DMS53 treated with DMSO at 0.1 percent for 48 hours (cell line): Measurements from ENCODE around the gene SS18L1.

ENCODE experiments used
- DNase-seq: peaks from one replicate; lab custom pipeline; 2025; ENCODE audit not compliant: unreplicated experiment; lab: John Stamatoyannopoulos, UW

SS18L1 gene

GRCh38 chr20:62119591-62120364 lies 23.8 kb upstream of the SS18L1 start:
- DNase-seq = no peak

GRCh38 chr20:62120365-62120762 lies 23.2 kb upstream of the SS18L1 start:
- no peak for DNase-seq

GRCh38 chr20:62120990-62121775 lies 22.4 kb upstream of the SS18L1 start:
- DNase-seq = no peak

DNA sequence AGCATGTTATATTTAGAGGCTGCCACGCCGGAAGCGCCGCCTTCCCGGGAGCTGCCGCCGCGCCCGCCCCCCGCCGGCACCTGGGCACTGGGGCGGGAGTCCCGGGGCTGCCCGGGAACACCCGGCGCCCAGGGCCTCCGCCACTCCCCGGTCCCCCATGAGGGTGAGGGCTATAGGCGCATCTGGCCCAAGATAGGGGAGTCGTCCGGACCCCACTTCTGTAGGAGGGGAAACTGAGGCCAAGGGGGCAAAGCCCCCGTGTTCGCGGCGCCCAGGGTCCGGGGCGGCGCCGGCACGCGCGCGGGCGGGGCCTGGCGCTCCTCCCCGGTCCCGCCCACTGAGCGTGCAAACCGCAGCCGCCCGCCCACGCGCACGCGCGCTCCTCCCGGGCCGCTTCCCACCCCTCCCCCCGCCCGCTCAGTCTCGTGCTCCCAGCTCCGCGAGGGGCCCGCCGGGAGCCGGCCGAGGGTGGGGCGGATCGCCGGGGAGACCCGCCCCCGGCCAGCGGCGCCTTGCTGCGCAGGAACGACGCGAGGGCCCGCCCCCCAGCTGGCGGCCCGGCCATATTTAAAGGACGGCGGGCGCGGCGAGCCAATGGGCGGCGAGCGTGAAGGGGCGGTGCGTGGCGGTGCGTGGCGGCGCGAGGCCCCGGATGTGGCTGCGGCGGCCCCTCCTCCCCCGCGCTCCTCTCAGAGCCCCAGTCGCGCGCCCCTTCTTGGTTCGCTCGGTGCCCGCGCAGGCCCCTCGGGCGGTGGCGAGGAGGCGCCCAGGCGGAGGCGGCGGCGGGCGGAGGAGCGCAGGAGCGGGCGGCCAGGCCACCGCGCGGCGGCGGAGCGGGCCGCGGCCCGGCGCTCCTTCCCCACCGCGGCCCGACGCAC lies 21.6 kb upstream of the SS18L1 start, which contains the start of gene LSM14B:
LSM14B (plus strand) TSS at position 700 of the 878 bp plus-strand sequence. CDS start 192 bp downstream, outside the sequence.
- peak; percentile 92 for DNase-seq

GRCh38 chr20:62122654-62123449 lies 20.7 kb upstream of the SS18L1 start:
- peak; percentile 33 for DNase-seq

- DNase-seq = no peak
Observed at GRCh38 chr20:62123450-62124118, 20.0 kb upstream of the SS18L1 start.

- DNase-seq = no peak
Observed at GRCh38 chr20:62126141-62126540, 17.4 kb upstream of the SS18L1 start.

- no peak for DNase-seq
Observed at GRCh38 chr20:62127799-62128198, 15.8 kb upstream of the SS18L1 start.

DNA sequence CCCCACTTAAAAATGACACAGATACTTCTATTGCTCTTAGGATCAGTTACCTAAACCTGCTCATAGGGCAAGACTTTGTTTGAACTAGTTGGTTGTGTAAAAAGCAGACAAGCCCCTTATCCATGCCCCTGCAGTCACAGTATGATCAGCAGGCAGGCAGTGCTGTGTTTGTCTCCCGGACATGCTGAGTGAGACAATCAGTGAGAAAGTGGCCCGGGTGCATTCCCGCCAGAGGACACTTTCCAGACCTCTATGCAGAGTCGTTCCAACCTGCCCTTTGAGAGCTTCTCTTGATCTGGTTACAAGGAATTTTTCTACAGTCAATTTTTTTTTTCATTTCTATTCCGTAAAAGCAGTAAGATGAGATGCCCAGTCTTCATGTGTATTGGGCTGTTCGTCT lies 15.1 kb upstream of the SS18L1 start:
- no peak for DNase-seq

DNA sequence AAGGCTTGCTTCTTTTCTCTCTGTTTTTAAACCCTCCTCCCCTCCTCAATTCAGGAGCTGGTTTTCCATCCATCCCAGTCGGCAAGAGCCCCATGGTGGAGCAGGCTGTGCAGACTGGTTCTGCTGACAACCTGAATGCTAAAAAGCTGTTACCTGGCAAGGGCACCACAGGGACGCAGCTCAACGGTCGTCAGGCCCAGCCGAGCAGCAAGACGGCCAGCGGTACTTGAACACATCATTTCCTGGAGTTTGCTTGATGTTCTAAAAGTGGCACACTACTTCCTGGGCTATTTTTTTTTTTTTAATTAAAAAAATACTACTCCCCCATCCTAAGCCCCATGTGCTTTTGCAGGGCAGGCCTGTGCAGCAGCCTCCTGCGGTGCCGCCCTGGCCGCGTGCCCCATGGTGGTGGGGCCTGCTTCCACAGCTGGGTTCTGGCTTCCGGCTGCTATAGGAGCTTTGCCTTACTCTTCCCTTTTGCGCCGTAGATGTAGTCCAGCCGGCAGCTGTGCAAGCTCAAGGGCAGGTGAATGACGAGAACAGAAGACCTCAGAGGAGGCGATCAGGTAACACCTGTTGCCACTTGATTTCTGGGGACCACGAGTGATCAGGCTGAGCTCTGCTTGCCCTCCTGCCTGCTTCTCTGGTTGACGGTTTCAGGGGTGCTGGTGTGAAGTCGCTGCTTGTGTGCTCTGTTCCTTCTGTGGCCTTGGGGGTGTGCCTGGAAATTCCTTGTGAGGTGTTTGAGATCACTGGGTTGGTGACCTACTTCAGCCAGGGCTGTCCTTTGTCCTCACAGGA lies 13.6 kb upstream of the SS18L1 start:
- no peak for DNase-seq

GRCh38 chr20:62131560-62132320 lies 11.8 kb upstream of the SS18L1 start:
- DNase-seq = no peak

DNA sequence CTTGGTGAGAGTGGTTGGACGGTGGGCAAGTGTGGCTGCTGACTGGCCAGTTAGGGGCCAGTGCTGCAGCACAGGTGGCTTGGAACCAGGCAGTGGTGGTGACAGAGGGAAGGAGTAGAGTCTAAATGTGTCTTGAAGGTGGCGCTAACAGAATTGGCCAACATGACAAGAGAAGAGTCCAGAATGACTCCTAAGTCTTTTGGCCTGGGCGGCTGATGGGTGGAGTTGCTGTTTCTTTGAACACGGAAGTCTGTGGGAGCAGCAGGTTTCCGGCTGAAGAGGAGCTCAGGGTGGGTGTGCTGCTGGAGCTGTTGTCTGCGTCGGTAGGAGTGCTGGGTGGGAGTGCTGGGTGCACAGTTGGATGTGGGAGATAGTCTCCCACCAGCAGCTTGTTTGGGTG lies 11.1 kb upstream of the SS18L1 start:
- DNase-seq = no peak

DNA sequence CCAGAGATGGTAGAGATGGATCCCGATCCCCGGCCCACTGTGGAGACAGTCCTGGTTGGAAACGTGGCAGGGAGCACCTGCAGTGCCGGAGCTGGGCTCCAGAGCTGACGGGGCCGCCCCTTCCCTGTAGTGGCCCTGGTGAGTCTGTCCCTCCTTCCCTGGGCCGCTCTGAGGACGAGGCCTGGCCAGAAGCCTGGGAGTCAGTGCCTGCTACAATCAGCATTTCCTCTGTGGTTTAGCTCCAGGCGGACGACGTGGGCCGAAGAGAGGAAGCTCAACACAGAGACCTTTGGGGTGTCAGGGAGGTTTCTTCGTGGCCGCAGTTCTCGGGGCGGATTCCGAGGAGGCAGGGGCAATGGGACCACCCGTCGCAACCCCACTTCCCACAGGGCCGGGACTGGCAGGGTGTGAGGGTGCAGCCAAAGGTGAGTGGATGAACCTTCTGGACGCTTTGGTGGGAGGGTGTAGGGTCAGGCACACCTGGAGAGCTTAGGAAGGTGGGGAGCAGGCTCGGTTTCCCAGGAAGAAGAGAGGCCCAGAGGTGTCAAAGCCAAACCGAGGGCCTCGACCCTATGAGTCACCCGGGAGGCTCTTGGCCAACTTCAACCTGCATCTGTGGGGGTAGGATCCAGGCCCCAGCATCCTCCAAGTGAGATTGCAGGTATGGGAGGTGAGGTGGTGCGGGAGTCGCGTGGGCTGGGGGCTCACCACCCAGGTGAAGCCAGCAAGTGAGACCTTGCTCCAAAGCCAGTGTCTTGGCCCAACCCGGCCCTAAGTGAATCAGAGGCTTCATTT lies 10.3 kb upstream of the SS18L1 start:
- DNase-seq = no peak

- no peak for DNase-seq
Observed at GRCh38 chr20:62133864-62134263, 9.7 kb upstream of the SS18L1 start.

DNA sequence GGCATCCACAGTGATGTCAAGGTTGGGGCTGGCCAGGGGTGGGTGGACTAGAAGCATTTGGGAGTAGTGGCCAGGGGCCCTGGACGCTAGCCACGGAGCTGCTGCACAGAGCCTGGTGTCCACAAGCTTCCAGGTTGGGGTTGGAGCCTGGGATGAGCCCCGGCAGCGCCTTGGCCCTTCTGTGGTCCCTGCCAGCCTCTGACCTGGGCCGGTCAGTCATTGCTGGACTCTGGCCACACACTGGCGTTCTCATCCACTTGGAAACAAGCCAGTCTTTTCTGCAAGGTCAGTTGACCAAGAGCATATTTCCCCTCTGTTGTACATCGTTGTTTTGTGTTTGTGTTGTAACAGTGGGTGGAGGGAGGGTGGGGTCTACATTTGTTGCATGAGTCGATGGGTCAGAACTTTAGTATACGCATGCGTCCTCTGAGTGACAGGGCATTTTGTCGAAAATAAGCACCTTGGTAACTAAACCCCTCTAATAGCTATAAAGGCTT lies 8.8 kb upstream of the SS18L1 start:
- DNase-seq = no peak

GRCh38 chr20:62135573-62136266 lies 7.8 kb upstream of the SS18L1 start:
- DNase-seq = no peak
